Measurements from ENCODE around the gene PAK5. TPM values are rescaled to one million over a fixed set of nuclear protein-coding genes. Genes with fewer than 3 reads are reported as not detected.

PAK5 gene
- total RNA-seq, 6 experiments from 2014 or later, result not detected

GRCh38 chr20:9635750-9636149 lies 203.1 kb downstream of the PAK5 start:
- Mint-ChIP-seq H3K4me1 (ENCODE audit: low read depth) (no peaks in the 10 kb centered on the region), H3K27ac (no peak overlapping the region), H3K9me3 (peaks cover 3% of the 10 kb centered on the region; the same call in 1 of the 2 replicates), H3K4me3 (no peak overlapping the region), H3K36me3 (ENCODE audit: low read depth) (no peaks in the 10 kb centered on the region), H3K27me3 (ENCODE audit: insufficient read depth) (peaks cover 5% of the 10 kb centered on the region; the same call in 1 of the 2 replicates)
- TF ChIP-seq, protein P1, sequence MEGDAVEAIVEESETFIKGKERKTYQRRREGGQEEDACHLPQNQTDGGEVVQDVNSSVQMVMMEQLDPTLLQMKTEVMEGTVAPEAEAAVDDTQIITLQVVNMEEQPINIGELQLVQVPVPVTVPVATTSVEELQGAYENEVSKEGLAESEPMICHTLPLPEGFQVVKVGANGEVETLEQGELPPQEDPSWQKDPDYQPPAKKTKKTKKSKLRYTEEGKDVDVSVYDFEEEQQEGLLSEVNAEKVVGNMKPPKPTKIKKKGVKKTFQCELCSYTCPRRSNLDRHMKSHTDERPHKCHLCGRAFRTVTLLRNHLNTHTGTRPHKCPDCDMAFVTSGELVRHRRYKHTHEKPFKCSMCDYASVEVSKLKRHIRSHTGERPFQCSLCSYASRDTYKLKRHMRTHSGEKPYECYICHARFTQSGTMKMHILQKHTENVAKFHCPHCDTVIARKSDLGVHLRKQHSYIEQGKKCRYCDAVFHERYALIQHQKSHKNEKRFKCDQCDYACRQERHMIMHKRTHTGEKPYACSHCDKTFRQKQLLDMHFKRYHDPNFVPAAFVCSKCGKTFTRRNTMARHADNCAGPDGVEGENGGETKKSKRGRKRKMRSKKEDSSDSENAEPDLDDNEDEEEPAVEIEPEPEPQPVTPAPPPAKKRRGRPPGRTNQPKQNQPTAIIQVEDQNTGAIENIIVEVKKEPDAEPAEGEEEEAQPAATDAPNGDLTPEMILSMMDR (IDR thresholded peaks at IDR 0.05), result no peak
- DNase-seq, result no peak

DNA sequence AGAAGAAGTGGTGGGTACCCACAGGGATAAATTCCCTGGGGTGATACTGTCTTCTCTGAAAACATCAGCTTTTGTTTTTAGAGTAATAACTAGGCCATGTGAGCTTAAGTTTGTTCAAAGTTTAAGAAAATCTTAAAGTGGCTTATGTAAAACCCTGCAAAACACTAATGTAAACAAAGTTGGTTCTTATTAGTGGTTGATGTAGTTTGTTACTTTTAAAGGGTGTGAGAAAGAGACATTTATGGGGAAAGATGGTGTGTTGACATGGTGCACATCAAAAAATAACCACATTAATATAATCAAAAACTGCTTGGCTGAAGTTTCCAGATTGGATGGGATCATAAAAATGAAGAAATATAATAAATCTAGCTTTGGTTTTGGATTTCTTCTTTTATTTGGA lies 204.5 kb downstream of the PAK5 start:
- TF ChIP-seq, protein P1 (IDR thresholded peaks at IDR 0.05), result no peak
- Mint-ChIP-seq H3K4me1 (ENCODE audit: low read depth) (no peaks in the 10 kb centered on the region), H3K27me3 (ENCODE audit: insufficient read depth) (peaks cover 5% of the 10 kb centered on the region; the same call in 1 of the 2 replicates), H3K36me3 (ENCODE audit: low read depth) (no peaks in the 10 kb centered on the region), H3K9me3 (no peaks in the 10 kb centered on the region), H3K27ac (no peak overlapping the region), H3K4me3 (no peak overlapping the region)
- DNase-seq, result no peak

GRCh38 chr20:9632991-9633390 lies 205.9 kb downstream of the PAK5 start:
- TF ChIP-seq, protein P1 (IDR thresholded peaks at IDR 0.05), result no peak
- Mint-ChIP-seq H3K27ac (no peak overlapping the region), H3K4me1 (ENCODE audit: low read depth) (no peaks in the 10 kb centered on the region), H3K27me3 (ENCODE audit: insufficient read depth) (peaks cover 10% of the 10 kb centered on the region; the same call in 1 of the 2 replicates), H3K36me3 (ENCODE audit: low read depth) (no peaks in the 10 kb centered on the region), H3K9me3 (no peaks in the 10 kb centered on the region), H3K4me3 (no peak overlapping the region)
- DNase-seq, result no peak

GRCh38 chr20:9632265-9632664 lies 206.6 kb downstream of the PAK5 start:
- TF ChIP-seq, protein P1 (IDR thresholded peaks at IDR 0.05), result no peak
- Mint-ChIP-seq H3K27me3 (ENCODE audit: insufficient read depth) (peaks cover 10% of the 10 kb centered on the region; the same call in 1 of the 2 replicates), H3K36me3 (ENCODE audit: low read depth) (no peaks in the 10 kb centered on the region), H3K9me3 (no peaks in the 10 kb centered on the region), H3K4me1 (ENCODE audit: low read depth) (no peaks in the 10 kb centered on the region), H3K4me3 (no peak overlapping the region), H3K27ac (no peak overlapping the region)
- DNase-seq, result no peak

DNA sequence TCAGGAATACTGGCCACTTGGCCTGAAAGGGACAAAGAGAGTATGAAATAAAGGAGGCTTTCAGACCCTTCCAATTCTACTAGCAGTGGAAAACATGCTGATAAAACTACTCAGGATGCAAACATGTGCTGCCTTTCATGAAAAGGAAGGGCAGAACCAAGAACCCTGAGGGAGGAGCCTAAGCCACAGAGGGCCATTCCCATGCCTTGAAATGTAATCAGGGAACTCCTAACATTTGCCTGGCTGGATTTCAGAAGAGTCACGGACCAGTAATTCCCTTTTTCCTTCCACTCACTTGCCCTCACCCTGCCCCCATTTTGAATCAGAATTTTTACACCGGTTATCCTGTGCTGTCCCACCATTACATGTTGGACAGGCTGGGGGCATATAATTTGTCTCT lies 208.3 kb downstream of the PAK5 start:
- Mint-ChIP-seq H3K36me3 (ENCODE audit: low read depth) (no peaks in the 10 kb centered on the region), H3K4me1 (ENCODE audit: low read depth) (no peaks in the 10 kb centered on the region), H3K9me3 (no peaks in the 10 kb centered on the region), H3K4me3 (no peak overlapping the region), H3K27me3 (ENCODE audit: insufficient read depth) (peaks cover 11% of the 10 kb centered on the region), H3K27ac (no peak overlapping the region)
- TF ChIP-seq, protein P1 (IDR thresholded peaks at IDR 0.05), result no peak
- no peak for DNase-seq

DNA sequence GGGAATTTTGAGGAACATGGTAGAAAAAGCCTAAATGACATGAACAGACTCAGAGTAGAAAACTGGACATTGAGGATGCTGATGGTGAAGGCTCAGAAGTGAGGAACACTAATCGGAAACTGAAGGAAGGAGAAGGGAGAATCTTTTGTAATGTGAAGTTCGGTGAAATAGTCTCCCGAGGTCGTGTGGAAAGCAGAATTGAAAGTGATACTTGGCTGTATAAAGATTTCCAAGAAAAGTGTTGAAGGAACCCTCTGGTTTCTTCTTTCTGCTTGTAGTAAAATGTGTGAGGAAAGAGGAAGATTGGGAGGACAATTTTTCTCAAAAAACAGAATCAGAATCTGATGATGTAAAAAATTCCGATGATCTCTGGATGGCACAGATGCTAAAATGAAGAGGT lies 209.0 kb downstream of the PAK5 start:
- no peaks in the 10 kb centered on the region for H3K4me1 Mint-ChIP-seq (ENCODE audit: low read depth)
- no peak for DNase-seq
- H3K9me3 Mint-ChIP-seq, result no peaks in the 10 kb centered on the region
- peaks cover 10% of the 10 kb centered on the region for H3K27me3 Mint-ChIP-seq (ENCODE audit: insufficient read depth)
- H3K36me3 Mint-ChIP-seq (ENCODE audit: low read depth), result no peaks in the 10 kb centered on the region
- H3K27ac Mint-ChIP-seq, result no peak overlapping the region
- TF ChIP-seq, protein P1 (IDR thresholded peaks at IDR 0.05), result no peak
- no peak overlapping the region for H3K4me3 Mint-ChIP-seq

Measured in HFFc6 (cell line).